Hindlimb muscle (tissue), 1 donor: ENCODE data around the gene OR10A2. TPM values are rescaled to one million over a fixed set of nuclear protein-coding genes. Genes with fewer than 3 reads are reported as not detected.
"Not testable (repeated sequence)": the region's sequence is repeated elsewhere in the genome, so short reads cannot be mapped to it uniquely, and the experiment has no call there.

Experiments used
- DNase-seq: peaks from one replicate; pipeline ENCODE4 v3.0.0-alpha.2; 2013
- polyA plus RNA-seq: library from polyadenylated mRNA; unstranded; fragments of 120-200 nt; gene quantifications from one replicate; pipeline ENCODE4 v1.2.1, GENCODE V29; 2013; ENCODE audit not compliant: insufficient read length

The OR10A2 gene
- not detected for polyA plus RNA-seq

GRCh38 chr11:6862961-6863360, at the start of gene OR10A2:
OR10A2 (plus strand) TSS chr11:6863057; CDS start chr11:6869755, 6,698 bp downstream.
- DNase-seq = no peak

- DNase-seq = no peak
Observed at GRCh38 chr11:6813656-6814055, 49.2 kb upstream of the OR10A2 start.

- DNase-seq = no peak
Observed at GRCh38 chr11:6817694-6818093, 45.2 kb upstream of the OR10A2 start.

- DNase-seq = no peak
Observed at GRCh38 chr11:6818967-6819366, 43.9 kb upstream of the OR10A2 start.

- no peak for DNase-seq
Observed at GRCh38 chr11:6824136-6824823, 38.6 kb upstream of the OR10A2 start.

GRCh38 chr11:6825231-6825744, 37.6 kb upstream of the OR10A2 start:
- DNase-seq = peak; percentile 36

GRCh38 chr11:6828103-6828502, 34.8 kb upstream of the OR10A2 start:
- no peak for DNase-seq

- no peak for DNase-seq
Observed at GRCh38 chr11:6833356-6833755, 29.5 kb upstream of the OR10A2 start.

GRCh38 chr11:6834021-6834420, 28.8 kb upstream of the OR10A2 start:
- DNase-seq = no peak

- no peak for DNase-seq
Observed at GRCh38 chr11:6841694-6842093, 21.2 kb upstream of the OR10A2 start.

GRCh38 chr11:6843670-6844069, 19.2 kb upstream of the OR10A2 start:
- DNase-seq = no peak

- DNase-seq = no peak
Observed at GRCh38 chr11:6844356-6844755, 18.5 kb upstream of the OR10A2 start.

GRCh38 chr11:6845383-6845782, 17.5 kb upstream of the OR10A2 start, which contains the start of gene OR10A5:
OR10A5 (plus strand) TSS chr11:6845683; CDS start chr11:6845683, 0 bp downstream.
- DNase-seq = no peak

GRCh38 chr11:6850526-6850925, 12.3 kb upstream of the OR10A2 start:
- DNase-seq = no peak

GRCh38 chr11:6854801-6855200, 8.1 kb upstream of the OR10A2 start:
- not testable (repeated sequence) for DNase-seq

- DNase-seq = no peak
Observed at GRCh38 chr11:6855971-6856541, 6.8 kb upstream of the OR10A2 start.

GRCh38 chr11:6856871-6857270, 6.0 kb upstream of the OR10A2 start:
- DNase-seq = no peak

GRCh38 chr11:6864438-6864837, 1.6 kb downstream of the OR10A2 start:
- no peak for DNase-seq

- no peak for DNase-seq
Observed at GRCh38 chr11:6871278-6871677, 8.4 kb downstream of the OR10A2 start.

- no peak for DNase-seq
Observed at GRCh38 chr11:6875761-6876160, 12.9 kb downstream of the OR10A2 start.

GRCh38 chr11:6876325-6876724, 13.5 kb downstream of the OR10A2 start, which contains the start of gene OR10A4:
OR10A4 (plus strand) TSS chr11:6876625; CDS start chr11:6876648, 23 bp downstream.
- DNase-seq = no peak

- DNase-seq = no peak
Observed at GRCh38 chr11:6876914-6877313, 14.1 kb downstream of the OR10A2 start.

GRCh38 chr11:6882751-6883150, 19.9 kb downstream of the OR10A2 start:
- no peak for DNase-seq

GRCh38 chr11:6887711-6888110, 24.9 kb downstream of the OR10A2 start:
- DNase-seq = not testable (repeated sequence)
